H4 (cell line): ENCODE measurements around the gene COLEC11. TPM values are rescaled to one million over a fixed set of nuclear protein-coding genes. Genes with fewer than 3 reads are reported as not detected.
"Not testable (repeated sequence)": the region's sequence is repeated elsewhere in the genome, so short reads cannot be mapped to it uniquely, and the experiment has no call there.

Experiments used
- DNase-seq: peaks from one replicate; pipeline ENCODE4 v3.0.0-alpha.2; 2015; ENCODE audit warnings: low spot score
- total RNA-seq: library from RNA; depleted of rRNA; stranded (reverse); fragments of >200 nt; shearing (Covaris generic); gene quantifications from 2 replicates; pipeline ENCODE4 v1.2.3, GENCODE V29; 2014

COLEC11 gene
- total RNA-seq, 1 experiment from 2014 or later = not detected

- no peak for DNase-seq
Observed at GRCh38 chr2:3606028-3606369, 11.1 kb downstream of the COLEC11 start.

GRCh38 chr2:3606370-3607201 is 11.7 kb downstream of the COLEC11 start:
- no peak for DNase-seq

- DNase-seq = no peak
Observed at GRCh38 chr2:3608373-3609278, 13.7 kb downstream of the COLEC11 start.

GRCh38 chr2:3609279-3609673 is 14.4 kb downstream of the COLEC11 start:
- DNase-seq = not testable (repeated sequence)

- DNase-seq = no peak
Observed at GRCh38 chr2:3610415-3610814, 15.5 kb downstream of the COLEC11 start.

GRCh38 chr2:3610881-3611505 is 16.1 kb downstream of the COLEC11 start:
- DNase-seq = no peak

GRCh38 chr2:3611589-3611988 is 16.7 kb downstream of the COLEC11 start:
- no peak for DNase-seq

- DNase-seq = no peak
Observed at GRCh38 chr2:3612639-3613523, 18.0 kb downstream of the COLEC11 start.

GRCh38 chr2:3613524-3613905 is 18.6 kb downstream of the COLEC11 start:
- DNase-seq = no peak

GRCh38 chr2:3614743-3615142 is 19.8 kb downstream of the COLEC11 start:
- DNase-seq = not testable (repeated sequence)

- DNase-seq = not testable (repeated sequence)
Observed at GRCh38 chr2:3615541-3616200, 20.8 kb downstream of the COLEC11 start.

- not testable (repeated sequence) for DNase-seq
Observed at GRCh38 chr2:3616435-3617197, 21.7 kb downstream of the COLEC11 start.

GRCh38 chr2:3617198-3617890 is 22.4 kb downstream of the COLEC11 start:
- no peak for DNase-seq

- DNase-seq = no peak
Observed at GRCh38 chr2:3618367-3618766, 23.5 kb downstream of the COLEC11 start.

GRCh38 chr2:3619033-3619432 is 24.1 kb downstream of the COLEC11 start:
- no peak for DNase-seq

- DNase-seq = not testable (repeated sequence)
Observed at GRCh38 chr2:3619661-3620060, 24.7 kb downstream of the COLEC11 start.

- DNase-seq = no peak
Observed at GRCh38 chr2:3620834-3621233, 25.9 kb downstream of the COLEC11 start.

GRCh38 chr2:3622967-3623366 is 28.1 kb downstream of the COLEC11 start:
- DNase-seq = no peak

GRCh38 chr2:3624059-3624794 is 29.3 kb downstream of the COLEC11 start:
- no peak for DNase-seq
